Pancreas (tissue), 10 donors: ENCODE data around the gene TANC1. TPM values are rescaled to one million over a fixed set of nuclear protein-coding genes. Genes with fewer than 3 reads are reported as not detected.

Experiments used
- ATAC-seq, 4 donors: fragments of 200-7000 bp; cut with Tn5 transposase; one replicate each; pipeline versions ENCODE4 v1.8.0 to v1.9.1; 2020; ENCODE audit warnings: mild to moderate bottlenecking in 4 of 4, moderate library complexity in 4 of 4
- DNase-seq, 6 donors: peaks; one replicate each; pipeline ENCODE4 v3.0.0-alpha.2; 2020
- FAIRE-seq: peaks from 2 replicates; lab custom pipeline; 2012; peaks lifted over from hg19 to GRCh38; lab: Jason Lieb, UNC
- H3K27ac ChIP-seq, 4 donors: fragments of 200-600 bp; sonication (generic); 1 replicate in 3 of 4; 2 replicates in 1 of 4; pipeline versions ENCODE4 v1.5.0 to v1.8.0; 2020
- H3K27me3 ChIP-seq, 4 donors: fragments of 200-600 bp; one replicate each; pipeline ENCODE4 v1.8.0; 2021
- H3K36me3 ChIP-seq, 3 donors: fragments of 200-600 bp; sonication (generic) in 1 of 3; one replicate each; pipeline versions ENCODE4 v1.5.0 to v1.8.0; 2020 to 2021
- H3K4me1 ChIP-seq, 3 donors: fragments of 200-600 bp; one replicate each; pipeline ENCODE4 v1.8.0; 2021
- H3K4me3 ChIP-seq, 4 donors: fragments of 200-600 bp; sonication (generic) in 2 of 4; one replicate each; pipeline versions ENCODE4 v1.5.0 to v1.8.0; 2020 to 2021
- H3K9me3 ChIP-seq, 4 donors: fragments of 200-600 bp; one replicate each; pipeline ENCODE4 v1.8.0; 2021
- CTCF ChIP-seq, 4 donors: fragments of 200-600 bp; sonication (generic) in 3 of 4; IDR thresholded peaks; one replicate each; pipeline versions ENCODE4 v1.5.0 to v1.8.0; 2021; ENCODE audit warnings: antibody characterized with exemption in 4 of 4
- WGBS, 2 donors: extraction: QIAGEN DNeasy Blood & Tissue Kit; methylation state at CpG; one replicate each; pipeline ENCODE4 v1.1.7; 2013; 5-methylcytosine and 5-hydroxymethylcytosine counted together
- intact Hi-C, 3 donors: fragments of 100-400 bp; cut with DNase I; formaldehyde crosslinking; loops; one replicate each; pipeline versions ENCODE4 v1.11.1 to v1.14.2; 2022
- polyA plus RNA-seq, 2 donors: library from polyadenylated mRNA; stranded (reverse); fragments of 200-250 nt; gene quantifications; one replicate each; pipeline ENCODE4 v1.2.3, GENCODE V29; 2013
- total RNA-seq, 6 donors: library from RNA; stranded (reverse); fragmentation: NEBNext Ultra II Directional in 4 of 6; extraction: Animal tissue kit (Norgen Biotek cat#: 25700) in 4 of 6; gene quantifications; one replicate each; pipeline versions ENCODE4 v1.2.1 to v1.2.4, GENCODE V29; 2021 to 2023
- donor health status: healthy with polysubstance abuse.
- donor health status: DM: no; HTN: no; CAD: no; lungs with moderate emphysema.
- donor health status: DM: no; HTN: no; CAD: no.
- donor health status: control.
- donor health status: control.
- donor health status: Bipolar disorder and iron deficiency.
- donor health status: DM: yes; HTN: yes; CAD: no.
- donor health status: DM: no; HTN: no; CAD: no.
- donor health status: DM: no; HTN: no; CAD: no.
- donor health status: DM: yes; HTN: yes; CAD: no.

Gene TANC1
- total and polyA plus RNA-seq, 8 donors = 9.0 to 17.6 (median 10.5) TPM

GRCh38 chr2:158955842-158956365 lies 12.5 kb upstream of the TANC1 start:
- Histone ChIP-seq H3K27ac (no peak overlapping the region), H3K9me3 (no peaks in the 10 kb centered on the region), H3K4me3 (no peak overlapping the region), H3K27me3 (no peaks in the 10 kb centered on the region), H3K36me3 (no peaks in the 10 kb centered on the region), H3K4me1 (peaks cover 0 to 16% (median 3%) of the 10 kb centered on the region in 3 donors)
- TF ChIP-seq CTCF (IDR thresholded peaks at IDR 0.05) = no peak
- DNase-seq (no peak), FAIRE-seq (no peak), ATAC-seq (no peak)
- intact Hi-C loops = no loop called here
- WGBS, 2 donors = 53 to 64% methylated on average over 2 of the region's 2 CpGs

- ATAC-seq (no peak), DNase-seq (no peak), FAIRE-seq (no peak)
- no peak overlapping the region for H3K27ac ChIP-seq
- H3K4me1 ChIP-seq = peaks cover 0 to 14% (median 3%) of the 10 kb centered on the region in 3 donors
- H3K27me3 ChIP-seq = no peaks in the 10 kb centered on the region
- H3K4me3 ChIP-seq = no peak overlapping the region
- WGBS, 2 donors = 97% methylated on average over 1 of the region's 1 CpG
- H3K36me3 ChIP-seq = no peaks in the 10 kb centered on the region
- TF ChIP-seq CTCF (IDR thresholded peaks at IDR 0.05) = no peak
- H3K9me3 ChIP-seq = no peaks in the 10 kb centered on the region
- intact Hi-C loops = no loop called here
Measured at GRCh38 chr2:158958365-158958764, 10.1 kb upstream of the TANC1 start.

- no peak for TF ChIP-seq CTCF (IDR thresholded peaks at IDR 0.05)
- intact Hi-C loops = no loop called here
- ATAC-seq = no peak
- Histone ChIP-seq H3K36me3 (no peaks in the 10 kb centered on the region), H3K4me3 (no peak overlapping the region), H3K27ac (no peak overlapping the region), H3K4me1 (no peaks in the 10 kb centered on the region), H3K27me3 (no peaks in the 10 kb centered on the region), H3K9me3 (no peaks in the 10 kb centered on the region)
- WGBS, 2 donors = 91 to 97% methylated on average over 2 of the region's 2 CpGs
- no peak for FAIRE-seq
- no peak for DNase-seq
Measured at GRCh38 chr2:158960193-158960592, 8.2 kb upstream of the TANC1 start.

GRCh38 chr2:158962074-158962473 lies 6.4 kb upstream of the TANC1 start:
- no peak for TF ChIP-seq CTCF (IDR thresholded peaks at IDR 0.05)
- no peaks in the 10 kb centered on the region for H3K4me1 ChIP-seq
- H3K36me3 ChIP-seq = no peaks in the 10 kb centered on the region
- 94 to 97% methylated on average over 1 of the region's 1 CpG for WGBS, 2 donors
- DNase-seq (no peak), FAIRE-seq (no peak), ATAC-seq (no peak)
- H3K9me3 ChIP-seq = no peaks in the 10 kb centered on the region
- no peak overlapping the region for H3K27ac ChIP-seq
- no peak overlapping the region for H3K4me3 ChIP-seq
- intact Hi-C loops = no loop called here
- H3K27me3 ChIP-seq = no peaks in the 10 kb centered on the region

GRCh38 chr2:158963071-158963470 lies 5.4 kb upstream of the TANC1 start:
- peaks cover 0 to 3% (median 0%) of the 10 kb centered on the region in 3 donors for H3K4me1 ChIP-seq
- ATAC-seq = no peak
- no peak for FAIRE-seq
- intact Hi-C loops = no loop called here
- no peak for DNase-seq
- 69 to 71% methylated on average over 3 of the region's 3 CpGs for WGBS, 2 donors
- TF ChIP-seq CTCF (IDR thresholded peaks at IDR 0.05) = no peak
- no peak overlapping the region for H3K27ac ChIP-seq
- no peak overlapping the region for H3K4me3 ChIP-seq
- H3K36me3 ChIP-seq = no peaks in the 10 kb centered on the region
- no peaks in the 10 kb centered on the region for H3K9me3 ChIP-seq
- no peaks in the 10 kb centered on the region for H3K27me3 ChIP-seq
